Activated CD4-positive, alpha-beta T cell treated with anti-CD3 and anti-CD28 coated beads for 36 hours (primary cell): Measurements from ENCODE around the gene WBP2NL. TPM values are rescaled to one million over a fixed set of nuclear protein-coding genes. Genes with fewer than 3 reads are reported as not detected.

ENCODE experiments used
- ATAC-seq: fragments of 200-7000 bp; cut with Tn5 transposase; one replicate; pipeline ENCODE4 v1.10.0; 2021; ENCODE audit warnings: mild to moderate bottlenecking, moderate library complexity
- CTCF ChIA-PET: fragments of 350-600 bp; sonication (Branson Sonifier 250); formaldehyde crosslinking; loops from one replicate; lab custom pipeline; 2021; ENCODE audit warnings: antibody characterized with exemption; lab: Charles Lee
- POLR2A ChIA-PET: fragments of 350-600 bp; sonication (Branson Sonifier 250); formaldehyde crosslinking; loops from one replicate; lab custom pipeline; 2021; ENCODE audit warnings: antibody characterized with exemption, inconsistent platforms; lab: Charles Lee
- DNase-seq: peaks from one replicate; pipeline ENCODE4 v3.0.0-alpha.2; 2020
- H3K27ac Mint-ChIP-seq: one replicate; pipeline ENCODE4 v1.8.0; 2021; ENCODE audit warnings: mixed read lengths
- H3K27me3 Mint-ChIP-seq: one replicate; pipeline ENCODE4 v1.8.0; 2021; ENCODE audit warnings: mixed read lengths
- H3K36me3 Mint-ChIP-seq: one replicate; pipeline ENCODE4 v1.8.0; 2021; ENCODE audit warnings: low read depth, mixed read lengths
- H3K4me1 Mint-ChIP-seq: one replicate; pipeline ENCODE4 v1.8.0; 2021; ENCODE audit warnings: mixed read lengths
- H3K4me3 Mint-ChIP-seq: one replicate; pipeline ENCODE4 v1.8.0; 2021; ENCODE audit warnings: mild to moderate bottlenecking, moderate library complexity, mixed read lengths
- H3K9me3 Mint-ChIP-seq: one replicate; pipeline ENCODE4 v1.8.0; 2021; ENCODE audit warnings: low read depth, mixed read lengths
- intact Hi-C, 2 experiments: fragments of 100-400 bp; cut with DNase I in 1 of 2; cut with micrococcal nuclease in 1 of 2; formaldehyde crosslinking; loops; one replicate each; pipeline versions ENCODE4 v1.14.2 to v1.15.1; 2022 to 2024; cut with DNase I, micrococcal nuclease
- total RNA-seq, 2 experiments: library from RNA; stranded (reverse); gene quantifications; one replicate each; pipeline ENCODE4 v1.2.3, GENCODE V29; 2021

The WBP2NL gene
- total RNA-seq, 2 experiments from 2014 or later, result 0.30 to 0.54 TPM

- peak; percentile 66 for DNase-seq
- no peak overlapping the region for H3K4me3 Mint-ChIP-seq
- no peaks in the 10 kb centered on the region for H3K36me3 Mint-ChIP-seq
- ChIA-PET POLR2A (interaction anchor here (0.9 kb wide), 2 partner anchors 124 to 269 kb away, joined by 3 read pairs; partner anchors contain the start of gene NDUFA6), CTCF (interaction anchor here (0.6 to 1.8 kb wide), 13 partner anchors 20 to 605 kb away, joined by 3 to 5 read pairs (median 3); partner anchors contain the start of gene NDUFA6)
- H3K4me1 Mint-ChIP-seq, result peaks cover 5% of the 10 kb centered on the region
- H3K27ac Mint-ChIP-seq, result peak overlapping the region; percentile 42
- peak; percentile 86 for ATAC-seq
- H3K9me3 Mint-ChIP-seq, result no peaks in the 10 kb centered on the region
- no peaks in the 10 kb centered on the region for H3K27me3 Mint-ChIP-seq
- intact Hi-C loops, result loop anchor here (1.0 to 5.0 kb wide), 4 partner anchors 106 to 478 kb away; partner anchors contain the start of genes NAGA (in 1 of the 2) and PHETA2 (in 1 of the 2)
Observed at GRCh38 chr22:41966607-41967240, 31.9 kb upstream of the WBP2NL start.

- intact Hi-C loops, result loop anchor here in 1 of 2 experiments (5.0 kb wide), 1 partner anchor 104 kb away; the partner anchor contains the start of genes NAGA and PHETA2
- ATAC-seq, result no peak
- ChIA-PET CTCF (interaction anchor here (0.7 to 1.5 kb wide), 5 partner anchors 9 to 476 kb away, joined by 3 to 4 read pairs (median 3); no protein-coding TSS in a partner anchor), POLR2A (no interaction called here)
- Mint-ChIP-seq H3K4me3 (no peak overlapping the region), H3K36me3 (no peaks in the 10 kb centered on the region), H3K9me3 (no peaks in the 10 kb centered on the region), H3K27me3 (peaks cover 5% of the 10 kb centered on the region), H3K27ac (no peak overlapping the region), H3K4me1 (peaks cover 5% of the 10 kb centered on the region)
- no peak for DNase-seq
Observed at GRCh38 chr22:41968601-41969000, 30.0 kb upstream of the WBP2NL start.

- ATAC-seq, result no peak
- Mint-ChIP-seq H3K9me3 (no peaks in the 10 kb centered on the region), H3K4me1 (peaks cover 5% of the 10 kb centered on the region), H3K27me3 (peaks cover 7% of the 10 kb centered on the region), H3K27ac (no peak within 1 kb of the TSS), H3K4me3 (no peak within 1 kb of the TSS), H3K36me3 (no peaks in the 10 kb centered on the region)
- intact Hi-C loops, result loop anchor here in 1 of 2 experiments (5.0 kb wide), 1 partner anchor 103 kb away; the partner anchor contains the start of genes NAGA and PHETA2
- ChIA-PET POLR2A (no interaction called here), CTCF (interaction anchor here (0.7 to 1.5 kb wide), 2 partner anchors 42 to 476 kb away, joined by 3 to 4 read pairs; no protein-coding TSS in a partner anchor)
- no peak for DNase-seq
Observed at GRCh38 chr22:41969110-41969646, 29.4 kb upstream of the WBP2NL start, which contains the start of gene SEPTIN3. Gene SEPTIN3, plus strand, starts transcription at chr22:41969443. Its CDS starts 2,050 bp downstream, at chr22:41971493.

- Mint-ChIP-seq H3K36me3 (no peaks in the 10 kb centered on the region), H3K4me1 (peaks cover 9% of the 10 kb centered on the region), H3K9me3 (no peaks in the 10 kb centered on the region), H3K27me3 (peaks cover 16% of the 10 kb centered on the region), H3K4me3 (no peak overlapping the region), H3K27ac (no peak overlapping the region)
- intact Hi-C loops, result no loop called here
- POLR2A ChIA-PET, result interaction anchor here (0.6 kb wide), 1 partner anchor 30 kb away, joined by 4 read pairs; no protein-coding TSS in a partner anchor
- ATAC-seq (no peak), DNase-seq (no peak)
- CTCF ChIA-PET, result interaction anchor here (0.7 to 1.4 kb wide), 4 partner anchors 11 to 583 kb away, joined by 3 to 4 read pairs (median 4); partner anchors contain the start of gene SERHL2
Observed at GRCh38 chr22:41970601-41971000, 28.0 kb upstream of the WBP2NL start.

- H3K4me1 Mint-ChIP-seq, result peaks cover 16% of the 10 kb centered on the region
- H3K36me3 Mint-ChIP-seq, result no peaks in the 10 kb centered on the region
- peaks cover 23% of the 10 kb centered on the region for H3K27me3 Mint-ChIP-seq
- no peaks in the 10 kb centered on the region for H3K9me3 Mint-ChIP-seq
- POLR2A ChIA-PET, result interaction anchor here (0.6 kb wide), 1 partner anchor 77 kb away, joined by 5 read pairs; no protein-coding TSS in a partner anchor
- DNase-seq (no peak), ATAC-seq (no peak)
- intact Hi-C loops, result no loop called here
- no peak overlapping the region for H3K4me3 Mint-ChIP-seq
- CTCF ChIA-PET, result interaction anchor here (1.0 kb wide), 1 partner anchor 67 kb away, joined by 3 read pairs; no protein-coding TSS in a partner anchor
- H3K27ac Mint-ChIP-seq, result no peak overlapping the region
Observed at GRCh38 chr22:41971431-41971830, 27.2 kb upstream of the WBP2NL start.

- H3K36me3 Mint-ChIP-seq, result no peaks in the 10 kb centered on the region
- ATAC-seq (peak; percentile 54), DNase-seq (no peak)
- CTCF ChIA-PET, result interaction anchor here (0.7 to 0.8 kb wide), 2 partner anchors 18 to 407 kb away, joined by 3 to 5 read pairs; no protein-coding TSS in a partner anchor
- H3K27me3 Mint-ChIP-seq, result peaks cover 39% of the 10 kb centered on the region
- H3K4me3 Mint-ChIP-seq, result no peak overlapping the region
- intact Hi-C loops, result no loop called here
- peaks cover 11% of the 10 kb centered on the region for H3K4me1 Mint-ChIP-seq
- H3K9me3 Mint-ChIP-seq, result no peaks in the 10 kb centered on the region
- H3K27ac Mint-ChIP-seq, result no peak overlapping the region
- POLR2A ChIA-PET, result interaction anchor here (0.6 kb wide), 1 partner anchor 308 kb away, joined by 3 read pairs; no protein-coding TSS in a partner anchor
Observed at GRCh38 chr22:41974691-41975290, 23.8 kb upstream of the WBP2NL start.

GRCh38 chr22:41975299-41976069 lies 23.1 kb upstream of the WBP2NL start:
- Mint-ChIP-seq H3K27ac (peak overlapping the region; percentile 24), H3K9me3 (no peaks in the 10 kb centered on the region), H3K4me3 (peak overlapping the region; percentile 66), H3K4me1 (peaks cover 11% of the 10 kb centered on the region), H3K36me3 (no peaks in the 10 kb centered on the region), H3K27me3 (peaks cover 39% of the 10 kb centered on the region)
- no peak for DNase-seq
- CTCF ChIA-PET, result interaction anchor here (0.8 kb wide), 1 partner anchor 19 kb away, joined by 5 read pairs; no protein-coding TSS in a partner anchor
- intact Hi-C loops, result loop anchor here in 1 of 2 experiments (1.0 kb wide), 1 partner anchor 95 kb away; the partner anchor contains the start of gene NAGA
- POLR2A ChIA-PET, result no interaction called here
- no peak for ATAC-seq

GRCh38 chr22:41976070-41976901 lies 22.3 kb upstream of the WBP2NL start:
- ChIA-PET POLR2A (no interaction called here), CTCF (no interaction called here)
- H3K27me3 Mint-ChIP-seq, result peaks cover 39% of the 10 kb centered on the region

GRCh38 chr22:41976961-41977566 lies 21.5 kb upstream of the WBP2NL start:
- Mint-ChIP-seq H3K27ac (no peak overlapping the region), H3K27me3 (peaks cover 39% of the 10 kb centered on the region), H3K4me3 (no peak overlapping the region), H3K4me1 (peaks cover 11% of the 10 kb centered on the region), H3K36me3 (no peaks in the 10 kb centered on the region), H3K9me3 (no peaks in the 10 kb centered on the region)
- DNase-seq (peak; percentile 37), ATAC-seq (peak; percentile 23)
- POLR2A ChIA-PET, result no interaction called here
- CTCF ChIA-PET, result no interaction called here
- intact Hi-C loops, result loop anchor here in 1 of 2 experiments (1.0 kb wide), 1 partner anchor 93 kb away; the partner anchor contains the start of gene NAGA

More at GRCh38 chr22:41976070-41976901, 22.3 kb upstream of the WBP2NL start:
- Mint-ChIP-seq H3K36me3 (no peaks in the 10 kb centered on the region), H3K9me3 (no peaks in the 10 kb centered on the region), H3K4me1 (peaks cover 11% of the 10 kb centered on the region), H3K4me3 (peak overlapping the region; percentile 66), H3K27ac (peak overlapping the region; percentile 24)
- intact Hi-C loops, result loop anchor here in 1 of 2 experiments (1.0 kb wide), 1 partner anchor 94 kb away; the partner anchor contains the start of gene NAGA
- DNase-seq (peak; percentile 69), ATAC-seq (peak; percentile 70)
